NOMO-1 treated with dmso at 0.1 percent for 144 hours (cell line): ENCODE measurements around the gene RBP2.

Experiments used
- DNase-seq: peaks from one replicate; lab custom pipeline; 2025; ENCODE audit not compliant: unreplicated experiment; lab: John Stamatoyannopoulos, UW

Gene RBP2

DNA sequence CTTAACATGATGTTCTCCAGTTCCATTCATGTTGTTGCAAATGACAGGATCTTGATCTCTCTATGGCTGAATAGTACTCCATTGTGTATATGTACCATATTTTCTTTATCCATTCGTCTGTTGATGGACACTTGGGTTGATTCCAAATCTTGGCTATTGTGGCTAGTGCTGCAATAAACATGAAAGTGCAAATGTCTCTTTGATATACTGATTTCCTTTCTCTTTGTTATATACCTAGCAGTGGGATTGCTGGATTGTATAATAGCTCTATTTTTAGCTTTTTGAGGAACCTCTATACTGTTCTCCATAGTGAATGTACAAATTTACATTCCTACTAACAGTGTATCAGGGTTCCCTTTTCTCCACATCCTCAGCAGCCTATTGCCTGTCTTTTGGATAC, 5.9 kb upstream of the RBP2 start:
- DNase-seq = no peak

GRCh38 chr3:139481116-139481515, 4.8 kb upstream of the RBP2 start:
- no peak for DNase-seq

- no peak for DNase-seq
These were observed 4.3 kb upstream of the RBP2 start for GRCh38 chr3:139480585-139480984.

DNA sequence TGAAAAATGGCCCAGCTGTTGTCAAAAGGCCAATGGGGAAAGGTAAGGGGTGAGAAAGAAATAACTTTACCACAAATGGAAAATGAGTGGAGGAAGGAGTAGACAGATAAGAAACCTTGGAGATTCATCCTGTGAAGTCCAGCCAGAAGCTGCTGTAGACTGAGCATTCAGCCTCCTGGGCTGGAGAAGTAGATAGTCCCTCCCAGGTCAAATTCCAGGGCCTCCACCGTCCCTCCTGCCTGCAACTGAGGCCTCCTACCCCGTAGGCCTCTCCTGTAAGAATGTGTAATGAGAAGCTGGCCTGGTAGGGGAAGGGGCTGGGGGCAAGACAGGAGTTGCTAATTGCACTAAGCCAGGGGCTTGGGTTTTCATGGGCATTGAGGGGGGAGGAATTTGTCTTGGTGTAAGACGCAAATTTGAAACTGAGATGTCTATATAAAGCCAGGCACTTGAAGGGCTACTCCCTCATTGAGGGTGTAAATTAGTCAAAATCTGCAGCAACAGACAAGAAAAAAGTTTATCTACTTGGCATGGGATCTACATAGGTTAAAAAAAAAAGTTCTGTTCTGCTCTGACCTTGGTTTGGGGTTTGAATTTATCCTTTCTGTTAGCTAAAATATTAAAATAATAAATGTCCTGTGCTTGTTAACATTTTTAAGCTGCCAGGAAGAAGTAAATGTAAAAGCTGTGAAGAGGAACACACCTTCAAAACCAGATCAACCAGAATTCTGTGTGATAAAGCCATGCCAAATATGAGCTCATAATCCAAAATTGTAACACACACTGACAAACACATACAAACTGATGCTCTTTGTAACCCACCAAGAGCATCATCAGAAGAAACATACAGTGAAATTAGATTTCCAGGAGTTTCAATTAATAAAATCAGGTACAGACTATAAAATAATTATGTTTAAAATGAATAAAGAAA, 1.7 kb upstream of the RBP2 start:
- DNase-seq = no peak

DNA sequence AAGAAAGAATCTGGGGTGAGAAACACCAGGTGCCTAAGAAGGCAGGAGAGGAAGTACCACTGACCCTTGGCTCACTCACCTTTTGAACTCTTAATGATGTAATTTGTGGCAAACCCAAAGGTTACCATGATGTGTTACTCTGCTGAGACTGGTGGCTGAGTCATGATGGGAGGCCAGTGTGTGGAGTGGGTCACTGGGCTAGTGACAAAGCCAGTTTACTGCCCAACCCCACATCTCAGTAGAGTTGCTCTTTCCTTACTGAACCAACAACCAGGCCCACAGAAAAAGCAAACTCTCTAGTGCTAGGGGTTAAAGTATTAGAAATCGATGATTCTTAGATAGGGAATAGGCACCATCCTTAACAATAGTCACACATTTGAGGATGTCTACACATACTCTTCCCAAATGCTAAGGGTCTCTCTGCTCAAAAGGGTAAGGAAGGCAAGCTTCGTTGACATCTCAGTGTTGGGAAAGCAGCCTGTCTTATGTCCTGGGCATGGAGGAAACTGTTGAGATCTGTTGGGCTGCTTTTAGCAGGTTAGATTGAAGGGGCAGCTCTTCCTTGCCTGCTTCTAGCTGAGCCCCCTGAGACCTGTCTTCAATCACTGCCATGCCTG, 3.1 kb downstream of the RBP2 start:
- no peak for DNase-seq

DNA sequence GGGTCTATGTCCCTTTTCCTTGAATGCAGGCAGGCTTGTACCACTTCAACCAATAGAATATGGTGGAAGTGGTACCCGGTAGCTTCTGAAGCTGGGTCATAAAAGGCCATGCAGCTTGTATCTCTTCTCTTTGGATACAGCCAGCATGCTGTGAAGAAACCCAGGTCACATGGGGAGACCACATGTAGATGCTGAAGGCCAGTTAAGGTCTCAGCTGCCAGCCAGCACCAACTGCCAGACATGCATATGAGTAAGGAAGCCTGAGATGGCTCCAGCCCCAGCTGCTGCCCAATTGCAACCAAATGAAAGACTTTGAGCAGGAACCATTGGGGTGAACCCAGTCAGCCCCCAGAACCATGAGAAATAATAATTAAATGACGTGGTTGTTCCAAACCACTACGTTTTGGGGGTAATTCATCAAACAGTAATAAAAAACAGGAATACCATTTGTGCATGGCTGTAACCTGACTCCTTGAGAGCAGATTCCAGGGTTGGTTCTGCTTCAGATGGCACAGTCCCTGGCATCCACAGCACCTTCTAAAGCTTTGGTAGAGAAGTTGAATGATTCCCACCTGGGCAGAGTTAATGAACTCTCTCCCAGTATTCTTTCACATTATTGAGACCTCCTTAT, 3.8 kb downstream of the RBP2 start:
- DNase-seq = no peak

DNA sequence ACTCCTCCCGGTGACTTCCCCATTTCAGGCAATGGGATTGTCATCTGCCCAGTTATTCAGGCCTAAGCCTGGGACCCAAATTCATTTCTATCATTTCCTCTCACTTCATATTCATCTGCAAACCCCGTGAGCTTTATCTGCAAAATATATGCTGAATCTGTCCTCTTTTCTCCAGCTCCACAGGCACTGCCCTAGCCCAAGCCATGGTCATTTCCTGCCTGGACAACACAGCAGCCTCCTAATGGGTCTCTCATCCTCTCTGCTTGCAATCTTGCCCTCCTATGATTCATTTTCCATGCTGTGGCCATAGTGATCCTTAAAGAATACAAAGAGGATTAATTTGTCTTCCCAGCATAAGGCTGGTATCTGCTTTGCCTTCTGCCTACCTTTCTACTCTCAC, 6.1 kb downstream of the RBP2 start:
- no peak for DNase-seq

DNA sequence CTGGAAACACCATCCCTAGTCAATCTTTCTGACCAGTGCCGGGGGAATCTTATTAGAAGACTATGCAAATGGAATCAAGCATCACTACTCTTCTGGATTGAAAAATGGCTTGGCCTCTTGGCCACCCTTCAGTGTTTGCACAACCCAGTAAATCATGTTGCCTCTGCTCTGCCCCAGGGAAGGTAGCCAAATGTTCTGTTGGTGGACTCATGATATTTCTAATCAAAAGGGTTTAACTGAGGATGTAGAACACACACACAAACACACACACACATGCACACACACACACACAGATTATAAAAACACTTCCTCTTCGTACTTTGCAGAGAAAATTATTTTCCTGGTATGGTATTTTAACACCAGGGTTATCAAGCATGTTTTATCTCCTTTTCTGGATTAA, 7.9 kb downstream of the RBP2 start:
- no peak for DNase-seq

DNA sequence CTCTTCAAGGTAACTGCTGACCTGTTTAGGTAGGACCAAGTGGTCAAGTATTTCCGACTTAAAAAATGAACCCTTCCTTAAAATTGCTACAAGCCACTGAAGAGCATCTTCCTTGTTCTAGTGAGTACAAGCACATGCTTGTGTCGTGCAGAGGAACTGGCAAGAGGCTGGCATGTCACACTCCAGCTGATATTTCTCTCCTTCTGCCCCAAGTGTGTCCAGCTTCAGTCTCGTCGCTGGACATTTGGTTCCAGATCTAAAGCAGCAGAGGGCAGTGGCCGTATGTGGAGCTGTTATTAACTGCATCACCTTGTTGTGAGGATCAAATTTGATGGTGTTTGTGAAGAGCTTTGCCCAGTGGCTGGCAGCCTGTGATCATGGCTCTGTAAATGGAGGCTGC, 10.0 kb downstream of the RBP2 start:
- DNase-seq = no peak

DNA sequence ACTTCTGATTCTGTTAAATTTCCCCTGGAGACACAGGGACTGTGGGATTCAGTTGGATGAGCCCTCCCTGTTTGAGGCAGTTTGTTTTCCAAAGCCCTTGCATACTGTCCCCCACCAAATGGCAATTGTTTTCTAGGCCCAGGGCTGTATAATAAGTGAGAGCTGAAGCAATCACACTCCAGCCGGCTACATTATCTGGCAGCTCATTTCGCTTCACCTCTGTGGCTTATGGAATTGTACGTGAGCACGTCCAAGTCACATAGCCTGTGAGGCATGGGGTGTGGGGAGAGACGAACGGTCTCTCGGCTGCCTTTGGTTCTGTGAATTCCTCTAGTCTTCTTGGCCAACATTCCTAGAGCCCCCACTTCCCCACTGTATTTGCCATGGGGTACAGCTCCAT, 10.7 kb downstream of the RBP2 start:
- DNase-seq = no peak

- DNase-seq = no peak
These were observed 12.8 kb downstream of the RBP2 start for GRCh38 chr3:139463466-139463865.

- DNase-seq = no peak
These were observed 15.8 kb downstream of the RBP2 start for GRCh38 chr3:139460529-139460928.

DNA sequence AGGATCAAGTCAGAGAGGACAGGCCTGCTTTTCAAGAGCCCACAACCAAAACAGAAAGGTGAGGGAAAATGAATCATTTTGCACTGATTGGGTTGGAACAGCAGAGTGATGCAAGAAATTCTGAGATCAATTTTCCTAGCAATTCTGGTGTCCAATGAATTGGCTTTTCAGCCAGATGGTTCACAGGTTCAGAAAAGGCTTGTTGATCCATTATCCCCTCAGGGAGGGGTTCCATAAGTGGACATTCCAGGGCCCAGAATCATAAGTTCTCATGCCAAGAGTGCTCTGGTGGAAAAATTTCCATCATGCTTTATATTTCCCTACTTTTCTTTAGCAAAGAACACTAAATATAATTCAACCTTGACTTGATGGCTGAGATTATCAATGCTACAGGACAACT, 16.2 kb downstream of the RBP2 start:
- DNase-seq = no peak

GRCh38 chr3:139458348-139458747, 18.0 kb downstream of the RBP2 start:
- no peak for DNase-seq

DNA sequence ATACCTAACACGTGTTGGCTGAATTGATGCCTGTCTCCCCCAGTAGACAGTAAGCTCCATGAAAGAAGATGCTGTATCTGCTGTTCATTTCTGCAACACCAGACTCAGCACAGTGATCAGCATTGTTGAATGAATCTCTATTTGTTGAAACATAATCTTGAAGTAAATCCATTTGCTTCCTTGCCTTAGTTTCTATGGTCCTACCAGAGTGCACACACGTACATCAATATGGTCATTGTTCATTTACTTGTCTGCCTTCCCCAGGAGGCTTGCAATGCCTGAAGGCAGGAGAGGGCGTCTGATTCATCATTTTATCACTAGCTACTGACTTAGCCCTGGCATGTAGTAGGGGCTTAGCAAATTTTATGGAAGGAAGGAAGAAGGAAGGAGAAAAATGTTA, 19.2 kb downstream of the RBP2 start:
- no peak for DNase-seq

GRCh38 chr3:139456386-139456785, 19.9 kb downstream of the RBP2 start:
- no peak for DNase-seq

DNA sequence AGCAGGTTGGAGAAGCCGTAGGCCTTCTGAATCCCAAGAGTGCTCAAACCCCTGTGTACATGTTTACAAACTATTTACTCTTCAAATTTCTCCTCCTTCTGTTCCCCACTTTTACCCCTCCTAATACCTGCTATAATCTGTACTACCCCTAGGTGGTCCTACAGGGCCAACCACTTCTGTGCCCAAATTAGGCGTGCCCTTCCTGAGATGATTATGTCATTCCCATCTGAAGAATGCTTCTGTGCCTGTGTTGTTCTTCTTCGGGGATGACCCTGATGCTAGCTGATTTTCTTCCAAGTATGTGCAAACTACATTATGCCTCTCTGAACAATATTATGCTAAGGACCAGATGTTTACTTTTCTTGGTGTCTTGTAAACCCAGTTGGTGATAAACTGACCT, 20.5 kb downstream of the RBP2 start:
- DNase-seq = no peak

- no peak for DNase-seq
These were observed 21.1 kb downstream of the RBP2 start for GRCh38 chr3:139455206-139455605.

- no peak for DNase-seq
These were observed 22.0 kb downstream of the RBP2 start for GRCh38 chr3:139454346-139454745.

DNA sequence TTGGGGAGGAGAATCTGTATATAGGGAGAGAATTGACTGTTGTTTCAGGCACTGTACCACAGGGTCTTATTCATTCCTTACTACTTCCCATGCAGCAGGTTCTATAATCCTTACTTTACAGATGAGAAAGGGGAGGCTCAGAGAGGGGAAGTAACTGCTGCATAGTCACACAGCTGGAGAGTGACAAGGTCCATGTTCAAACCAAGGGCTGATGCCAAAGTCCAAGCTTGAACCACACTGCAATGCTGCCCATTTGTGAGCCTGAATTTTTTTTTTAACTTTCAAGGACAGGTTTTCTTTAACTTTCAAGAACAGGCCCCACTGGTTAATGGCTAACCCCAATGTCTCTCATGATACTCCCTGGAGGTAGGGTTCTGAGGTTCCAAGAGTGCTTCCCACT, 26.2 kb downstream of the RBP2 start:
- DNase-seq = no peak

DNA sequence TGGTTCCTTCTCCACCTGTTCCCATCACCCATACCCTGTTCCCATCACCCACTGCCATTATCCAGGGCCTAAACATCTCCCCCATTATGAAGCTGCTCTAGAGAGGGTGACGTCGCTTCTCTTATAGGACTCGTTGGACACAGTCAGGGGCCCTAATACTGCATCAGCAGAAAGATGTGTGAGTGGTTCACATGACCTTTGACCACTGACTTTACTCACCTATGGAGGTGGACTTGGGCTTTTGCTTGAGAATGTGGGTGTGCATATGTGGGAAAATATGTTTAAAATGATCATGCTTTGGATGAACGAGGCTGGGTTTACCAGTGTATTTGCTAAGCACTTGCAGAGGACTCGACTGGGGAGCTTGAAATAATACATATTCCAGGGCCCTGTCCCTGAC, 26.8 kb downstream of the RBP2 start:
- no peak for DNase-seq

DNA sequence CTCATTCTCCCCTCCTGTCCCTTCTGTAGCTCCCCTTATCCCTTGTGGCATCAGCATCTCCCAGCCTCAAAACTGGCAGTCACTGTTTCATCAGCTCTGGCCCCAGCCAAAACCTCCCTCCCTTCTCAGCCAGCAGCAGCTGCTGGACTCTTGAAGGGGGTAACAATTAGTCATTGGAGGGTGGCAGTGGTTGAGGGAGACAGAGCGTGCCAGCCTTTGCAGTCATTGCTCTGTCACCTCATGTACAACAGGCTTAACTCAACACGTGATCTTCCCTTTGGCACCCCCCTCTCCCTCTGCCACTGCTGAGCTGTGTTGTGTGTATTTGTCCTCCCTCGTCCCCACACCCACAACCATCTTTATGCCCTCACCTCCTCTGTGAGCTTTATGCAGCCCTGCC, 28.2 kb downstream of the RBP2 start:
- DNase-seq = no peak
